Measurements from ENCODE around the gene GLUD2. TPM values are rescaled to one million over a fixed set of nuclear protein-coding genes. Genes with fewer than 3 reads are reported as not detected.
"Not testable (repeated sequence)": the region's sequence is repeated elsewhere in the genome, so short reads cannot be mapped to it uniquely, and the experiment has no call there.

GLUD2 gene
- 0.51 and 0.53 TPM in 2 replicates for total RNA-seq

DNA sequence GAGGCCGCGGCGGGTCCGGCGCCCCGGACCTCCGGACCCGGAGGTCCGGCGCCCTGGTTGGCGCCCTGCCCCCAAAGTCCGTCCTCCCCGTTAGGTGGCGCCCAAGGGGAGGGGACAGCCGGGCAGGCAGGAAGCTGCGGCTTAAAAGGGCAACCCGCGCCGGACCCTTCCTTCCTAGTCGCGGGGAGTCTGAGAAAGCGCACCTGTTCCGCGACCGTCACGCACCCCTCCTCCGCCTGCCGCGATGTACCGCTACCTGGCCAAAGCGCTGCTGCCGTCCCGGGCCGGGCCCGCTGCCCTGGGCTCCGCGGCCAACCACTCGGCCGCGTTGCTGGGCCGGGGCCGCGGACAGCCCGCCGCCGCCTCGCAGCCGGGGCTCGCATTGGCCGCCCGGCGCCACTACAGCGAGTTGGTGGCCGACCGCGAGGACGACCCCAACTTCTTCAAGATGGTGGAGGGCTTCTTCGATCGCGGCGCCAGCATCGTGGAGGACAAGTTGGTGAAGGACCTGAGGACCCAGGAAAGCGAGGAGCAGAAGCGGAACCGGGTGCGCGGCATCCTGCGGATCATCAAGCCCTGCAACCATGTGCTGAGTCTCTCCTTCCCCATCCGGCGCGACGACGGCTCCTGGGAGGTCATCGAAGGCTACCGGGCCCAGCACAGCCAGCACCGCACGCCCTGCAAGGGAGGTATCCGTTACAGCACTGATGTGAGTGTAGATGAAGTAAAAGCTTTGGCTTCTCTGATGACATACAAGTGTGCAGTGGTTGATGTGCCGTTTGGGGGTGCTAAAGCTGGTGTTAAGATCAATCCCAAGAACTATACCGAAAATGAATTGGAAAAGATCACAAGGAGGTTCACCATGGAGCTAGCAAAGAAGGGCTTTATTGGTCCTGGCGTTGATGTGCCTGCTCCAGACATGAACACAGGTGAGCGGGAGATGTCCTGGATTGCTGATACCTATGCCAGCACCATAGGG, at the start of gene GLUD2:
Gene GLUD2, plus strand, starts transcription at position 170 of the 979 bp plus-strand sequence. Its CDS starts 75 bp downstream, at position 245.
- peak; percentile 72 for FAIRE-seq
- not testable (repeated sequence) for DNase-seq (ENCODE audit: low read depth)
- H3K4me3 ChIP-seq (ENCODE audit: low read depth, low read length) = peak within 1 kb of the TSS; percentile 29

DNA sequence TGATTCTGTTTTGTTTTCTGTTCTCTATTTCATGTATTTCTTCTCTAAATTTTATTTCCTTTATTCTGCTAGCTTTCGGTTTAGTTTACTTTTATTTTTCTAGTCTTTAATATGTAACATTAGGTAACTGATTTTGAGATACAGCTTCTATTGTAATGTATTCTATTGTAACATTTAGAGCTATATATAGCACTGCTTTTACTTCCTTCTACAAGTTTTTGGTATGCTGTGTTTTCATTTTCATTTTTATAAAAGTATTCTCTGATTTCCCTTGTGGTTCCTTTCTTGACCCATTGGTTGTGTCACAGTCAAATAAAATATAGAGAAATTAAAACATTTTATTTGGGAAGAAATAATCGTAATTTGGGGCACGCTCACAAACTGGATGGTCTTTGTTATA, 48.0 kb upstream of the GLUD2 start:
- H3K27me3 ChIP-seq (ENCODE audit: control insufficient read depth, insufficient read depth, low read length) = no peaks in the 10 kb centered on the region
- no peak for FAIRE-seq
- TF ChIP-seq, protein P1, sequence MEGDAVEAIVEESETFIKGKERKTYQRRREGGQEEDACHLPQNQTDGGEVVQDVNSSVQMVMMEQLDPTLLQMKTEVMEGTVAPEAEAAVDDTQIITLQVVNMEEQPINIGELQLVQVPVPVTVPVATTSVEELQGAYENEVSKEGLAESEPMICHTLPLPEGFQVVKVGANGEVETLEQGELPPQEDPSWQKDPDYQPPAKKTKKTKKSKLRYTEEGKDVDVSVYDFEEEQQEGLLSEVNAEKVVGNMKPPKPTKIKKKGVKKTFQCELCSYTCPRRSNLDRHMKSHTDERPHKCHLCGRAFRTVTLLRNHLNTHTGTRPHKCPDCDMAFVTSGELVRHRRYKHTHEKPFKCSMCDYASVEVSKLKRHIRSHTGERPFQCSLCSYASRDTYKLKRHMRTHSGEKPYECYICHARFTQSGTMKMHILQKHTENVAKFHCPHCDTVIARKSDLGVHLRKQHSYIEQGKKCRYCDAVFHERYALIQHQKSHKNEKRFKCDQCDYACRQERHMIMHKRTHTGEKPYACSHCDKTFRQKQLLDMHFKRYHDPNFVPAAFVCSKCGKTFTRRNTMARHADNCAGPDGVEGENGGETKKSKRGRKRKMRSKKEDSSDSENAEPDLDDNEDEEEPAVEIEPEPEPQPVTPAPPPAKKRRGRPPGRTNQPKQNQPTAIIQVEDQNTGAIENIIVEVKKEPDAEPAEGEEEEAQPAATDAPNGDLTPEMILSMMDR (IDR thresholded peaks at IDR 0.05; ENCODE audit: insufficient read depth, low read length, severe bottlenecking) = no peak
- DNase-seq (ENCODE audit: low read depth) = no peak
- no peaks in the 10 kb centered on the region for H3K36me3 ChIP-seq (ENCODE audit: control insufficient read depth, insufficient read depth, low read length)
- H3K4me3 ChIP-seq (ENCODE audit: low read depth, low read length) = no peak overlapping the region

More for the DNA sequence above, at the start of gene GLUD2:
- not testable (repeated sequence) for H3K27me3 ChIP-seq (ENCODE audit: control insufficient read depth, insufficient read depth, low read length); H3K36me3 ChIP-seq (ENCODE audit: control insufficient read depth, insufficient read depth, low read length)
- TF ChIP-seq, protein P1 (IDR thresholded peaks at IDR 0.05; ENCODE audit: insufficient read depth, low read length, severe bottlenecking) = peak; percentile 34

DNA sequence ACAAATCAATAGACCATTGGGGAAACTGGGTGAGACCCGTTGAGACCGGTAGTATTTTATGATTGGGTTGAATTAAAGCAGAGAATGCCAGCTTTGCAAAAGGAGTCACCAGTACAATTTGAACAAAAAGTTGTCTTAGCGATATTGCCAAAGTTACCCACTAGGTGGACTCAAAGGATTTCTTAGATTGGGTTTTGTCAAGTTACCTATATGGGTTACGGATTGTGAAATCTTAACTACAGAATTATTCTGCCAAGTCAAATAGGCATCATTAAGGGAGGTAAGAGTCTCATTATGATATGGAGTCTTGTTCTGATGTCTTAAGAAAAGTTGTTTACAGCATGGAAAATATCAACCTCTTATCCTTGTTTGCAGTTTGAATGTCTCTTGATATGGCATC, 46.8 kb upstream of the GLUD2 start:
- peak; percentile 51 for DNase-seq (ENCODE audit: low read depth)
- Histone ChIP-seq H3K4me3 (ENCODE audit: low read depth, low read length) (no peak overlapping the region), H3K27me3 (ENCODE audit: control insufficient read depth, insufficient read depth, low read length) (no peaks in the 10 kb centered on the region), H3K36me3 (ENCODE audit: control insufficient read depth, insufficient read depth, low read length) (no peaks in the 10 kb centered on the region)
- no peak for FAIRE-seq
- TF ChIP-seq, protein P1 (IDR thresholded peaks at IDR 0.05; ENCODE audit: insufficient read depth, low read length, severe bottlenecking) = peak; percentile 38

DNA sequence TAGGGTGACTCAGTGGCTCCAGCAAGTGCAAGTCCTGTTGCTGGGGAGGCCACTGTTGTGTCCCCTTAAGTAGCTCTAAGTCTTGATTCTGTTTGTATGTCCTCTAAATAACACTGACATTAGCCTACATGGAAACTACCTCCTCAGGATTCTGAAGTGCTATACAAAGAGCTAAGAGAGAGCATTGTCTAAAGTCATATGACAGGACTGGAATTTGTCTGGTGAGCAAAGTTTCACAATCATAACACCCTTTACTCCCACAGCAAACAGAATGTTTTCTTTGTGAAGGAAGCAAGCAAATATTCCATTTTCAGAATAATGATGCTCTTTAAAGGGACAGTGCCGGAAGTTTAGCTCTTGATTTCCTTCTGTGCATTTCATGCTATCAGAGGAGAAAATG, 38.5 kb upstream of the GLUD2 start:
- FAIRE-seq (no peak), DNase-seq (ENCODE audit: low read depth) (no peak)
- TF ChIP-seq, protein P1 (IDR thresholded peaks at IDR 0.05; ENCODE audit: insufficient read depth, low read length, severe bottlenecking) = no peak
- no peak overlapping the region for H3K4me3 ChIP-seq (ENCODE audit: low read depth, low read length)
- H3K36me3 ChIP-seq (ENCODE audit: control insufficient read depth, insufficient read depth, low read length) = no peaks in the 10 kb centered on the region
- H3K27me3 ChIP-seq (ENCODE audit: control insufficient read depth, insufficient read depth, low read length) = no peaks in the 10 kb centered on the region

DNA sequence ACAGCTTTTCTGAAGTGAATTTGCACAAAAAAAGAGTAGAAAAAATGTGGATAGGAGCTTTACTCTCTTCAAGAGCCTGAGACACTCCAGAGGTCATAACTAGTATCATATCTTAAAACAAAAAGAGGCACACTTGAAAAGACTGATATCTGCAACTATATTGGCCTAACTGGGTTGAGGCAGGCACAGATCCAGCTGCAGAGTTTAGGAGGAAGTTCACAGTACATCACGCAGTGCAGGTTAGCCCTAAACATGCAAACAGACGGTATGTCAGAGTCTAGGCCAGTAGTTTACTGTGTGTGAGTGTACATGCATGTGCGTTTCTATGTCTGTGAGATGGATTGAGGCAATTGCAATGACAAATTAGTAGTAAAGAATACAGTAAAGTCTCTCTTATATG, 37.6 kb upstream of the GLUD2 start:
- FAIRE-seq (no peak), DNase-seq (ENCODE audit: low read depth) (no peak)
- Histone ChIP-seq H3K27me3 (ENCODE audit: control insufficient read depth, insufficient read depth, low read length) (no peaks in the 10 kb centered on the region), H3K36me3 (ENCODE audit: control insufficient read depth, insufficient read depth, low read length) (no peaks in the 10 kb centered on the region), H3K4me3 (ENCODE audit: low read depth, low read length) (no peak overlapping the region)
- TF ChIP-seq, protein P1 (IDR thresholded peaks at IDR 0.05; ENCODE audit: insufficient read depth, low read length, severe bottlenecking) = no peak
